HG02798 (cell line): Measurements from ENCODE around the gene TRIO.
A peak's percentile ranks its signal among the peaks of the same experiment; 100 is the strongest.

Experiments used
- ATAC-seq: cut with Tn5 transposase; IDR thresholded peaks from one replicate; pipeline ENCODE4 v1.9.1; 2021; ENCODE audit warnings: mild to moderate bottlenecking; ENCODE audit not compliant: unreplicated experiment, poor library complexity

The TRIO gene

GRCh38 chr5:14218011-14218410, 74.9 kb downstream of the TRIO start:
- ATAC-seq = no peak

- ATAC-seq = no peak
These were observed 75.3 kb downstream of the TRIO start for GRCh38 chr5:14218480-14218879.

DNA sequence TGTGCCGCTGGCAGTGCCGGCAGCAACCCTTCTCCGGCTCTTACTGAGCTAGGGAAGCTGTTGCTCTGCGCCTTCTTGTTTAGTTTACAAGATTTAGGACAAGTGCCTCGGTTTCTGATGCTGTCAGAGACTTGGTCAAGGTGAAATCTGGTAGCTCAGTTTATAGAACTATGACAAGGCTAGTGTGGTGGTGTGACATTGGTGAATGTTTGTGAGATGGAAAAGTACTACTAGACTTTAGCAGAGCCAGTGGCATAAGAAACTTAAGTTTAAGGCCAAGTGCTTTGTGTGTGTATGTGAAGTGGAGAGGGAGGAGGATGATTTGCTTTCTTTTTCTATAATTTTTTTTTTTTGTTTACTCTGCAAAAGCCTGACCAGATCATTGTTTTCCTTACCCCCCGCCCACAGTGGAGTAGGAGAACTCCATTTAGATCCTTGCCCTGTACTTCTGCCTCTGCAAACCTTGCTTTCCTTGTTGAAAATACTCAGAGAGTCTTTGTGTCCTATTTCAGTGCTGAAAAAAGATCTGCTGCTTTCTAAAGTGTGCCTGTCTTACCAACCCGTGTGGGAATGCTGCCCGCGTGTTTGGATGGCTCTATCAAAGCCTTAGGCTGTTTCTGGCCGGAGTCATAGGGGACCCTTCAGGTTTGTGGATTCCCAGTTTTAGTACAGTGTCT, 75.9 kb downstream of the TRIO start:
- no peak for ATAC-seq

DNA sequence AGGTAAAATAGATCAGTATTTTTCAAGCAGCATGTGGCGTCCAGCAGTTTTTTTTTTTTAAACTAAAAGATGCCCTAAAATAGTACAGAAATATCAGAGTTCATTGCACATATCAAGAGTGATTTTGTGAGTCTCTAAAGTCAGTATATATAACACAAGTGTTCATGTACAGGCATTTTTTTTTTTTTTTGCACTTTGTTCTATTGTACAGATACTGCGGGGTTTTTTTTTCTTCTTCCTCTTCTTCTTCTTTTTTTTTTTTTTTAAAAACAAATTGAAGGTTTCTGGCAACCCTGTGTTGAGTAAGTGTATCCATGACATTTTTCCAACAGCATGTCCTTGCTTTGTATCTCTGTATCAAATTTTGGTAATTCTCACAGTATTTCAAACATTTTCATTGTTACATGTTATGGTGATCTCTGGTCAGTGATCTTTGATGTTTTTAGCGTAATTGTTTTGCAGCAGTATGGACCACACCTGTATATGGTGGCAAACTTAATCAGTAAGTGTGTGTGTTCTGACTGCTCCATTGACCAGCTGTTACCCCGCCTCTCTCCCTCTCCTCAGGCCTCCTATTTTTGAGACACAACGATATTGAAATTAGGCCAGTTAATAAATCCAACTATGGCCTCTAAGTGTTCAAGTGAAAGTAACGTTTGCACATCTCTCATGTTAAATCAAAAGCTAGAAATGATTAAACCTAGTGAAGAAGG, 76.8 kb downstream of the TRIO start:
- ATAC-seq = no peak

DNA sequence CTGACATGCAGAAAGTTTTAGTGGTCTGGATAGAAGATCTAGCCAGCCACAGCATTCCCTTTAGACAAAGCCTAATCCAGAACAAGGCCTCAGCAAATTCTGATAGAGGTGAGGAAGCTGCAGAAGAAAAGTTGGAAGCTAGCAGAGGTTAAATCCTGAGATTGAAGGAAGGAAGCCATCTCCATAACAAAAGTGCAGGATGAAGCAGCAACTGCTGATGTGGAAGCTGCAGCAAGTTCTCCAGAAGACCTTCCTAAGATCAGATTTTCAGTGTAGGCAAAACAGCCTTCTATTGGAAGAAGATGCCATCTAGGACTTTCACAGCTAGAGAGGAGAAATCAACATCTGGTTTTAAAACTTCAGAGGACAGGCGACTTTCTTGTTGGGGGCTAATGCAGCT, 77.5 kb downstream of the TRIO start:
- ATAC-seq = no peak

DNA sequence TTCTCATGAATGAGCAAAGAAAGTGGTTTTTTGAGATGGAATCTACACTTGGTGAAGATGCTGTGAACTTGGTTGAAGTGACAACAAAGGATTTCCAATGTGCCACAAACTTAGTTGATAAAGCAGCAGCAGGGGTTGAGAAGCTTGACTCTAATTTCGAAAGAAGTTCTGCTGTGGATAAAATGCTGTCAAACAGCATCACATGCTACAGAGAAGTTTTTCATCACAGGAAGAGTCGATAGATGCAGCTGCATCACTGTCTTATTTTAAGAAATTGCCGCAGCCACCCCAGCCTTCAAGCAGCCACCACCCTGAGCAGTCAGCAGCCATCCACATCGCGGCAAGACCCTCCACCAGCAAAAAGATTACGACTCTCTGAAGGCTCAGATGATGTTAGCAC, 78.6 kb downstream of the TRIO start:
- ATAC-seq = no peak

- ATAC-seq = no peak
These were observed 79.1 kb downstream of the TRIO start for GRCh38 chr5:14222206-14222605.

DNA sequence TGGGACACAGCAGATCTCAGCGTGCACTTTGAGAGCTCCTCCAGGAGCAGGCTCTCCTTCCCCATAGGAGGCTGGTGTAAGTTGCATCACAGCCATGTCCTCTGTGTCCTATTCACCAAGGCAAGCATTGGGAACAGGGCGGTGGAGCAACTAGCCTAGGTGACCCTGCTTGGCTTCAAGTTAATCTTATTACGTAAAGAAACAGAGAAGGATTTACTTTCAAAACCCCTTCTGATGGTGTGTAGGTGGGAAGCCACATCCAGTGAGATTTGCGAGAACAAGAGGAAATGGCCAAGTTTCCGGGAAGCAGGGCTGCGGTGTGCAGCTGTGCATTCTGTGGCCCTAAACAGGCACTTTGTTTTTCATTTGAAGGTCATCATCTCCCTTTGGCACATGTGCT, 80.2 kb downstream of the TRIO start:
- no peak for ATAC-seq

GRCh38 chr5:14225173-14225834, 82.2 kb downstream of the TRIO start:
- peak; percentile 55 for ATAC-seq

DNA sequence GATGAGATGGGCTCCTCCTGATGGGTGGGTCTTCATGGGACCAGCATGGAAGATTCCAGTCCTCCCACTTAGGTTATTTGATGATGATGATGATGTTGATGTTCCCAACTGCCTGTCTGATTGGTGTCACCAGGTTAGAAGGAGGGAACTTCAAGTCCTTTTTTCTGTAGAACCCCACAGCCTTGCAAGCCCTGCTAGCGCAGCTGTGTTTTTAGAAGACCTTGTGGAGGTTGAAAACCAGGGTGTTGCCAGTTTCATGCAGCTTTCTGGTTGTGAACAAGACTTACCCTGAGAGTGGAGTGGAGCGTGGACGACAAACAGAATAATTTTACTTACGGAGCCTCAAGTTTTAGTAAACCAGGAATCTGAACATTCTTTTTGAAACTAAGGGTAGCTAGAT, 83.0 kb downstream of the TRIO start:
- no peak for ATAC-seq

GRCh38 chr5:14226554-14226953, 83.4 kb downstream of the TRIO start:
- no peak for ATAC-seq

DNA sequence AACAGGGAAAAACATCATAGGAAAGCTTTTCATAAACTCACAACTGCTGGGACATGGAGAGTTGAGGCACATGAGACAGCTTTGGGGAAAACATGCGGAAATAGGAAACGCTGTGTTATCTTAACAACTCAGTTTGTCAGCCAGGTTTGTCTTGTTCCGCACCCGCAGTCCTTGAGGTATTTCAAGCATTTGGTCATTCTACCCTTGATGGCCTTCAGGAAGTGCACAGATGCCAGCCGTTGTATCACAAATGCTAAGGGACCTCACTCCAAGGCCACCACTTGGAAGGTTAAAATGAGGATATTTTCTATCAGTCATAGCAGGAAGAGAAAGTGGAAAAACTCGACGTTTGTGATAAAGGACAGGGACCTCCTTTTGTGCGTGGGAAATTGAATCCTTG, 83.8 kb downstream of the TRIO start:
- no peak for ATAC-seq

- no peak for ATAC-seq
These were observed 84.4 kb downstream of the TRIO start for GRCh38 chr5:14227513-14227912.

DNA sequence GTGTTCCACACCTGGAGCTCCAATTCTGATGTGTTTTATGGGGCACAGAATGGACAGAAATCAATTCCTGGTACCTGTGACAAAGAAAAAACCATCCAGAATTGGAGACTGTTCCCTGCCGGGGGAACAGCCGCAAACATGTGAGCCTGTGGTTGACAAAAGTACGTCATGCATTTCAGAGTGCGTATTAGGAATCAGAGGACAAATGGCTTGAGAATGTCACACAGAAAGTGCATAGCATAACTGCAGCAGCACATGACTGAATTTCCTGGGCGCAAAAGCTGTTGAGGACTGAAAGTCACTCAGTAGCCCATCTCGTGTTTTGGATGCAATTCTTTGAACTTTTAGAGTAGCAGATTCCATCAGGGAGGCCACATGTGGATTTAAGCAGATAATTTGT, 85.1 kb downstream of the TRIO start:
- no peak for ATAC-seq

GRCh38 chr5:14229181-14229580, 86.0 kb downstream of the TRIO start:
- peak; percentile 33 for ATAC-seq

GRCh38 chr5:14229734-14230133, 86.6 kb downstream of the TRIO start:
- no peak for ATAC-seq

GRCh38 chr5:14231156-14231555, 88.0 kb downstream of the TRIO start:
- no peak for ATAC-seq

DNA sequence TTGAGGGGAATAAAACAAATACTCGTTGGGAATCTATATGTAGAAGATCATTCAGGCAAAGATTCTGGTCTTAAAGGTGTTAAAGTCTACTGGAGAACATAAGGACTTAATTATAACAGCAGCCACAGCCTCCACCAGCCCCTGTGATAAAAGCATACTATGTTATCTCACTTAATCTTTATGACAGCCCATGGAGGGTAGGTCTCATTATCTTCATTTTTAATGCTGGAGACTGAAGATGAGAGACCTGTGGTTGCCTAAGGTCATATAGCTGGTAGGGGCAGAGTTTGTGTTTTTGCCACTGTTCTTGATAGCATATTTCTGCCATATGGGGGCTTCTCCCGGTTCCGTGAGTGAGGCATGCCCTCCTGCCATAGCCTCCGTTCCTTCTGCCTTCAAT, 88.7 kb downstream of the TRIO start:
- ATAC-seq = no peak

DNA sequence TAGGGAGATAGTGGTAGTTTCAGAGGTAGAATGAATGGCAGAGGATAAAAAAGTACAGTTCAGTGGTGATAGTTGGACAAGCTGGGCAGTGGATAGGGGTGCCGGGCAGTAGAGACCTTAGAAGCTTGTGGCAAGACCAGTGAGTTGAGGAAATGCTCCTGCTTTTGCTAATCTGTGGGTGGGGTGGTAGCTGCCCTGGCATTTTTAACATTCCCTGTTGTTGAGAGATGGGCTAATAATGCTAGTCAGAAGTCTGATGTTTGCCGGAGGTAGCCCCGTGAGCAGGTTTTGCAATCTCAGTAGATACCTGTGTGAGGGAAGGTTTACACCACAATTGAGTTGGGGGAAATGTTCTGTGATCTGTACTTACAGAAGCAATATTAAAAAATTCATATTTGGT, 91.1 kb downstream of the TRIO start:
- ATAC-seq = no peak

DNA sequence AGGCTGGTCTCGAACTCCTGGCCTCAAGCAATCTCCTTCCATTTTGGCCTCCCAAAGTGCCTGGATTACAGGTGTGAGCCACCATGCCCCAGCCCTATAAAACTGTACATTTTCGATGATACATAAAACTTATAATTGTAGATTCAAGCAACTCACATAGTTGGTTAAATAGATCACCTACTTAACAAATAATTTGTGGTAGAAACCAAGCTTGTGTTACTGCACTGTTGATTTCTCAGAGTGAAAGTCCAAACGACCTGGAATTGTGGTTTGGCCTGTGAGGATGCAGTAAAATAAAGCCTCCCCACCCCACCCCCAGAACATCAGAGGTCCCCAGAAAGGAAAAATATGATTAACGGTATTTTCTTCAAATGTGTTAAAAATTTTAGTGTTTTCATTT, 92.7 kb downstream of the TRIO start:
- ATAC-seq = peak; percentile 39

GRCh38 chr5:14236757-14237156, 93.6 kb downstream of the TRIO start:
- no peak for ATAC-seq
